HEK293 (cell line): ENCODE measurements around the gene NEU1.

ENCODE experiments used
- CTCF ChIP-seq: fragments of 450-650 bp; formaldehyde crosslinking; IDR thresholded peaks from 2 replicates; pipeline ENCODE4 v1.5.1; 2016; ENCODE audit warnings: missing biosample characterization, missing genetic modification characterization
- REST ChIP-seq: fragments of 450-650 bp; formaldehyde crosslinking; IDR thresholded peaks from 2 replicates; pipeline ENCODE4 v1.5.1; 2016; ENCODE audit warnings: missing biosample characterization, missing genetic modification characterization
- ZFHX2 ChIP-seq: fragments of 450-650 bp; formaldehyde crosslinking; conservative IDR thresholded peaks from 2 replicates; pipeline ENCODE4 v1.5.1; 2016; ENCODE audit warnings: missing biosample characterization, missing genetic modification characterization

GRCh38 chr6:31906122-31906521, 43.5 kb upstream of the NEU1 start:
- TF ChIP-seq CTCF = no peak
- no peak for TF ChIP-seq REST (tag by site-specific recombination)
- no peak for TF ChIP-seq ZFHX2 (tag by site-specific recombination)
